Activated T-cell treated with anti-CD3 and anti-CD28 coated beads for 48 hours (primary cell): ENCODE measurements around the gene ZMYM2.
"Not testable (repeated sequence)": the region's sequence is repeated elsewhere in the genome, so short reads cannot be mapped to it uniquely, and the experiment has no call there.

Source experiments
- DNase-seq: peaks from one replicate; pipeline ENCODE4 v3.0.0-alpha.2; 2020; ENCODE audit warnings: low read depth

The ZMYM2 gene

DNA sequence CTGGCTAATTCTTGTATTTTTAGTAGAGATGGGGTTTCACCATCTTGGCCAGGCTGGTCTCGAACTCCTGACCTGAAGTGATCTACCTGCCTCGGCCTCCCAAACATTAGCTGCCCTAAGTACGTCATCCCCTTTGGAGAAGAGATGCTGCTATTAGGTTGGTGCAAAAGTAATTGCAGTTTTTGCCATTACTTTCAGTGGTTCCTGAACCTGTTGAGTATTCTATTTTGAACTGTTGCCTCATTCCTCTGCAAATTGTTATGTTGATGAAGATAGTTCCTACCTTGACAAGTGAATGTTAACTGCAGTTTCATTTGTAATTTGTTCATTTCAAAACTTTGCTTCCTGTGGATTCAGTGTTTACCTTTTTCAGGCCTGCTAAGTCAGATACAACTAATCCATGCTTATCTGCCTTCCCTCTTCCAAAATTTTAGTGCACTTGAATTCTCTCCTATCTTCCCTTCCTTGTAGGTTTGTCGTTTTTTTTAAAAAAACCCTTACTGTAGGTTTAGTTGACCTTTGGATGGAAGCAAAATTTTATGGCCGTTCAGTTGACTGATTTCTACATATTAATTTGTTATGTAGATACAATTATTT, 24.0 kb downstream of the ZMYM2 start:
- DNase-seq: no peak

DNA sequence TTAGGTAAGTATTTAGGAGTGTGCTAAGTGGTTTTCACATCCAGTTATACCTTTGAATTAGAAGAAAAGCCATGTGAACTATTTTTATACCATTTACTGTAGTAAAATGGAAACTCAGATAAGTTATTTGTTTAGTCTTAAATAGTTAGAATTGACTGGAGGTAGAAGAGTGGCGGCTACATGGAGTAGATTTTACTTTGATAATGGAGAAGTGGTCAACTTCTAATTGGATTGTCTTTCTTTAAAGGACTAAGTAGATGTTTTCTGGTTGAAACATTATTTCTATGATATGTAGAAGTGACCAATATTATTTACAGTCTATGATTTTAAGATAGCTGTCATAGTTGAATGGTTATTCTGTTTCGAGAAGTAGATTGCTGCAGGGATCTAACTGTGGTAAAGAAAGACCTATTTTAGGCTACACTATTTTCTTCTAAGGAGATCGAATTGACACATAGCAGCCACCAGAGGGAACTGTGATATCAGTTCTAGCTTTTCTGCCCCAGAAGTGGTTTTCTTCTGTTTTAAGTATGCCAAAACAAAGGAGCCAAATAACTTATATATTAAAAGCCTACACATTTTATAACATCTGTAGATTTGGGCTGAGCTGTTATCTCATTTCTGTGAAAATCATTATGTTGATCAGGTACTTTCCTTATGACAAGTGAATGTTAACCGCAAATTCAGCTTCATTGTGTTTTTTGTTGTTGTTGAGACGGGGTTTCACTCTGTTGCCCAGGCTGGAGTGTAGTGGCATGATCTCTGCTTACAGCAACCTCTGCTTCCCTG, 26.1 kb downstream of the ZMYM2 start:
- no peak for DNase-seq

DNA sequence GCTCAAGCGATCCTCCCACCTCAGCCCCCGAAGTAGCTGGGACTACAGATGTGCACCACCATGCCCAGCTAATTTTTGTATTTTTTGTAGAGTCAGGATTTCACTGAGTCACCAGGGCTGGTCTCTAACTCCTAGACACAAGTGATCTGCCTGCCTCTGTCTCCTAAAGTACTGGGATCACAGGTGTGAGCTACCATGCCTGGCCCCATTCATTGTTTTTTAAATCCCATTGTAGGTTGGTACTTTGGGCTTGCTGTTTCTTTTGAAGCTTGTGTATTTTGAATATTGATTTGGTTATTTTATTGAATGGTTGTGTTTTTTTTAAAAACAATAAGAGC, 26.7 kb downstream of the ZMYM2 start:
- DNase-seq: no peak

DNA sequence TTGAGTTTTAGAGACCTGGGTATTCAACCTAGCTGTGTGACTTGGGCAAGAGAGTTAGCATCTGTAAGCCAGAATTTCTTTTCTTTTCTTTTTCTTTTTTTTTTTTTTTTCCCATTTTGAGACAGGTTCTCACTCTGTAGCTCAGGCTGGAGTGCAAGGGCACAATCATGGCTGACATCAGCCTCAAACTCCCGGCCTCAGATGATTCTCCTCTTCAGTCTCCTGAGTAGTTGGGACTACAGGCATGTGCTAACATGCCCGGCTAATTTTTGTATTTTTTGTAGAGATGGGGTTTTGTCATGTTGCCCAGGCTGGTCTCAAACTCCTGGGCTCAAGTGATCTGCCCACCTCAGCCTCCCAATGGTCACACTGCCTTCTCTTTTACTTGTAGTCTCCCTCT, 33.0 kb downstream of the ZMYM2 start:
- DNase-seq: no peak

DNA sequence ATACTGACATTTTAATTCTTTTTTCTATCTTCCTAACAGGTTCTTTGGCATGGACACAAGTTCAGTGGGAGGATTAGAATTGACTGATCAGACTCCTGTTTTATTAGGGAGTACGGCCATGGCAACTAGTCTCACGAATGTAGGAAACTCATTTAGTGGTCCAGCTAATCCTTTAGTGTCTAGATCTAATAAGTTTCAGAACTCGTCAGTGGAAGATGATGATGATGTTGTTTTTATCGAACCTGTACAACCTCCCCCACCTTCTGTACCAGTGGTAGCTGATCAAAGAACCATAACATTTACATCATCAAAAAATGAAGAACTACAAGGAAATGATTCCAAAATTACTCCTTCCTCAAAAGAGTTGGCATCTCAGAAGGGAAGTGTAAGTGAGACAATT, 34.5 kb downstream of the ZMYM2 start:
- no peak for DNase-seq

DNA sequence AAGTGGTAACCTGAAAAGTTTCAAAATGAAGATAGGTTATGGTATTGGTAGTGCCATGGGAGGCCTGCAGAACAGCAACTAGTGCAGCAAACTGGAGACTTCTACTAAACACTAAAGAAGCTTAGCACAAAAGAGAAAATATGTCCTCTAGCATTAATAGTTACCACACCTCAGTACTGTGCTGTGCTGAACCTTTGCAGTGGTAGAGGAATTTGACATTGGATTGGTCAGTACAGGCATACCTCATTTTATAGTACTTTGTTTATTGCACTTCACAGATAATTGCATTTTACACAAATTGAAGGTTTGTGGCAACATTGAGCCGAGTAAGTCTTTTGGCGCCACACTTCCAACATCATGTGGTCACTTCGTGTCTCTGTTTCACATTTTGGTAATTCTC, 40.4 kb downstream of the ZMYM2 start:
- DNase-seq: no peak

DNA sequence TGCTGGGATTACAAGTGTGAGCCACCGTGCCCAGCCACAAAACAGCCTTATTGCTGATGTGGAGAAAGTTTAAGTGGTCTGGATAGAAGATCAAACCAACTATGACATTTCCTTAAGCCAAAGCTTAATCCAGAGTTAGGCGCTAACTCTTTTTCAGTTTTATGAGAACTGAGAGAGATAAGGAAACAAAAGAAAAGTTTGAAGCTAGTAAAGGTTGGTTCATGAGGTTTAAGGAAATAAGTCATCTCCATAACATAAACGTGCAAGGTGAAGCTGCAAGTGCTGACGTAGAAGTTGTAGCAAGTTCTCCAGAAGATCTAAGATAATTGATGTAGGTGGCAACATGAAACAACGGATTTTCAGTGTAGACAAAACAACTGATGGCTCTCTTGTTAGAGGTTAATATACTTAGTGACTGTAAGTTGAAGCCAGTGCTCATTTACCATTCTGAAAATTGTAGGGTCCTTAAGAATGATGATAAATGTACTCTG, 41.6 kb downstream of the ZMYM2 start:
- DNase-seq: no peak

DNA sequence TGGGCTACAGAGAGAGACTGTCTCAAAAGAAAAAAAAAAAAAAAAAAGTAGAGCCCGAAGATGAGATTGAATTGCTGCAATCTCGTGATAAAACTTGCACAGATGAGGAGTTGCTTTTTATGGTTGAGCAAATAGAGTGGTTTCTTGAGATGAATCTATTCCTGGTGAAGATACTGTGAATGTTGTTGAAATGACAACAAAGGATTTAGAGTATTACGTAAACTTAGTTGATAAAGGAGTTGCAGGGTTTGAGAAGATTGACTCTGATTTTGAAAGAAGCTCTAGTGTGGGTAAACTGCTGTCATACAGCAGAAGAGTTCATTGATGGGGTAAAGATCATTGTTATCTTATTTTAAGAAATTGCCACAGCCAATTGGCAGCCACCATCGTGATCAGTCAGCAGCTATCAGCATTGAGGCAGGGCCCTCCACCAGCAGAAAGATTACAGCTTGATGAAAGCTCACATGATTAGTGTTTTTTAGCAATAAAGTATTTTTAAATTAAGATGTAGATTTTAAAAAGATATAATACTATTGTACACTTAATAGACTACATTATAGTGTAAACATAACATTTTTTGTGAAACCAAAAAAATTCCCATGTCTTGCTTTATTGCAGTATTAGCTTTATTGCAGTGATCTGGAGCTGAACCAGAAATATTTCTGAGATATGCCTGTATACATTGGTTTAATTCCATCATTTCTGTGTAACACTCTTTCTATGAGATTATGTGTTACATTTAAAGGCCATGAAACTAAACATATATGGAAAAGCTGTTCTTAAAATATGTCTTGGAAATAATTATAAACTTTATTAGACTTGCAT, 43.1 kb downstream of the ZMYM2 start:
- no peak for DNase-seq

DNA sequence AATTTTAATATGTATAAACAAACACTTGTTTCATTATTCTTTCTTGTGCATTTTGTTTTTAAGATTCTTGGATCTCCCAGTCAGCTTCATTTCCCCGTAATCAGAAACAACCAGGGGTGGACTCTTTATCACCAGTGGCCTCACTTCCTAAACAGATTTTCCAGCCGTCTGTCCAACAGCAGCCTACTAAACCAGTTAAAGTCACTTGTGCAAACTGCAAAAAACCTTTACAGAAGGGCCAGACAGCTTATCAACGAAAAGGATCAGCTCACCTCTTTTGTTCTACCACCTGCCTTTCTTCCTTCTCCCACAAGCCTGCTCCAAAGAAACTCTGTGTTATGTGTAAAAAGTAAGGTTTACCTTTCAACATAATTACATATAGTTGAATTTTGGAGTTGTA, 44.3 kb downstream of the ZMYM2 start:
- no peak for DNase-seq

DNA sequence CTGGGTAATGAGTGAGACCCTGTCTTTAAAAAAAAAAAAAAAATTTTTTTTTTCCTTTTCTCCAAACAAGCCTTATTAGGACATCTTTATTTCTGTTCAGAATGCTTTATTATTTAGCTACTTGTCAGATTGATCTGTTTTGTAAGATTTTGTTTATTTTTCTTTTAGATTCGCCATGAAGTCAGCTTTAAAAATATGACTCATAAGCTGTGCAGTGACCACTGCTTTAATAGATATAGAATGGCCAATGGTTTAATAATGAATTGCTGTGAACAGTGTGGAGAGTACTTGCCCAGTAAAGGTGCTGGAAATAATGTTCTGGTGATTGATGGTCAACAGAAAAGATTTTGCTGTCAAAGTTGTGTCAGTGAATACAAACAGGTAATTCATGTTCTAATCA, 47.7 kb downstream of the ZMYM2 start:
- no peak for DNase-seq

DNA sequence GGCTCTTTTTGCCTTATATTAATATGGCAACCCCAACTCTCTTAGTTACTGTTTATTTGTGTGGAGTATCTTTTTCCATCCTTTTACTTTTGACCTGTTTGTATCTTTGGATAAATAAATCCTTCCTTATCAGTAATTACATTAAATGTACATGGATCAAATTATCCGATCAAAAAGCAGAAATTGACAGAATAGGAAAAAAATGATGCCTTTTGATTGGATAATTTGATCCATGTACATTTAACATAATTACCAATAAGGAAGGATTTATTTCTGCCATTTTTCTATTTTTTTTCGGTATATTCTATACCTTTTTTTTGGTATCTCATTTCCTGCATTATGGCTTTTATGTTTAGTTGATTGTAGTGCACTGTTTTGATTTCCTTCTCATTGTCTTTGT, 57.2 kb downstream of the ZMYM2 start:
- no peak for DNase-seq

DNA sequence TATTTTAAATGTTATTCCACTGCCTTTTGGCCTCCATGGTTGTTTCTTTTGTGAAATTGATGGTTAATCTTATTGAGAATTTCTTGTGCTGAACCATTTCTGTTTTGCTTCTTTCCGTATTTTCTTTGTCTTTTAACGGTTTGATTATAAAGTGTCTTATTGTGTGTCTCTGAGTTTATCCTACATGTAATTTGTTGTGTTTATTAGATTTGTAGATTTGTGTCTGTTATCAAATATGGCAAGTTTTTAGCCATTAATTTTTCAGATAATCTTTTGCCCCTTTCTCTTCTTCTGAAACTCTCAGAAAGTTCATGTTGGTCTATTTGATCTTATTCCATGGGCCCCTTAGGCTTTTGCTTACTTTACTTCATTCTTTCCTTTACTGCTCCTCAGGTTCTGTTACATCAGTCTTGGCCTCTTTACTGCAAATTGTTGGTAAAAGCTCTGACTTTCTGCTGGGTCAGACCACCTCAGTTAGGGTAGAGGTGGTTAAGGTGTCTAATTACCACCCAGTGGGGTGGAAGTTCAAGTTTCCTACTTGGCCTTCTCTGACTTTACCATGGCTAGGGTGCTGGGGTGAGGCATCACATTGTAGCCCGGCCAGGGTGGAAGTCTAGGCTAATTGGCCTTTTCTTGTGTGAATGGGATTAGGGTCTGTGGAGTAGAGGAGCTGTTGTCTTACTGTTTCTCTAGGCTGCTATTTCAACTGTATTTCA, 58.3 kb downstream of the ZMYM2 start:
- DNase-seq: no peak

DNA sequence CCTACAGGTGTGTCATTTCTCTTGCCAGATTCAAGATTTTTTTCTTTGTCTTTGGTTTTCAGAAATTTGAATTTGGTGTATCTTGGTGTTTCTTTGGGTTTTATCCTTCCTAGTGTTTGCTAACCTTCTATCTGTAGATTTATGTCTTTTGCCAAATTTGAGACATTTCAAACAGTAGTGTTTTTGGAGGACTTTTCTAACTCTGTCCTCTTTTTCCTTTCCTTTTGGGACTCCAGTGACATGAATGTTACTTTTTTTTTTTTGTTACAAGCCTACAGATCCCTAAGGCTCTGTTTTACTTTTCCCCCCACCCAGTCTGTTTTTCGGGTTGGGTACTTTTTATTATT, 58.8 kb downstream of the ZMYM2 start:
- no peak for DNase-seq

DNA sequence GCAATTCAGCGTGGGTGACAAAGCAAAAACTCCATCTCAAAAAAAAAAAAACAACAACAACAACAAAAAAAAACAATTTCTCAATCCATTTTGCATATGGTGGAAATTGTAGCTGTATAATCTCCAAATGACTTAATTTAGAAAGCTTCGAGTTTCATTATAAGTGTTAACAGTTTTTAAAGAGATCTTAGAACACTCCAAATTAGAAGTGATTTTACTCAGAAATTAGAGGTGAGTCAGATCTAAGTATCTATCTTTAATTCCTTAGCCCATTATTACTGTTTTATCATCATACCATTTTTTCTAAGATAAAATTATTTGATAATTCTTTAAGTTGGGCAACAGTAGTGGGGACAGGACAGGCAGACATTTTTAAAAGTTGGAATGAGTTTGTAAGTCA, 60.5 kb downstream of the ZMYM2 start:
- DNase-seq: no peak

DNA sequence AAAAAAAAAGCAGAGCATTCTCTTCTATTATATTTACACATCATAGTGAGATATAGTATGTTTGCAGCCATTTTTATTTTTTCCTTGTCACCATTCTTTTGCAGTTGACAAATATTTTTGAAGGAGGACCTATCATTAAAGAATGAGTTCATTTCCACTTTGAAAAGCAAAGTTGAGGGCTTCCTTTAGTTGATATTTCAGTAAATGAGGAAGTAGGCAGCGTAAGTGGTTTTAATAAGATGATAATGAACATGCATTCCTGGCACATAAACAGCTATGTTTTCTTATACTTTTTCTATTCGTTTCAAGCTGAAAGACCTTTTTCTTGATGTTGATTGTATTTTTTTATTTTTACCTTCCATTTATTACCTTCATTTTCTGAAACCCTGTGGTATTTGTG, 66.2 kb downstream of the ZMYM2 start:
- no peak for DNase-seq

DNA sequence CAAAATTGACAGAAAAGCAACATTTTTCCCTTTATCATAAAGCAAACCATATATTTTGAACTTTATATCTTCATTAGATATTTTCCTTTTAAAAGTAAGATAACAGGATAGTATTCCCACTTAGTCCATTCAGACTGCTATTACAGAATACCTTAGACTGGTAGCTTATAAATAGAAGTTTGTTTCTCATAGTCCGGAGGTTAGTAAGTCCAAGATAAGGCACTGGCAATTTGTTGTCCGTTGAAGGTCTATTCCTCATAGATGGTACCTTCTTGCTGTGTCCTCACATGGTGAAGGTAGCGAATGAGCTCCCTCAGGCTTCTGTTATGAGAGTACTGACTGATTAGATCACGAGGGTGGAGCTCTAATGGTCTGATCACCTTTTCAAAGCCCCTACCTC, 70.4 kb downstream of the ZMYM2 start:
- no peak for DNase-seq

DNA sequence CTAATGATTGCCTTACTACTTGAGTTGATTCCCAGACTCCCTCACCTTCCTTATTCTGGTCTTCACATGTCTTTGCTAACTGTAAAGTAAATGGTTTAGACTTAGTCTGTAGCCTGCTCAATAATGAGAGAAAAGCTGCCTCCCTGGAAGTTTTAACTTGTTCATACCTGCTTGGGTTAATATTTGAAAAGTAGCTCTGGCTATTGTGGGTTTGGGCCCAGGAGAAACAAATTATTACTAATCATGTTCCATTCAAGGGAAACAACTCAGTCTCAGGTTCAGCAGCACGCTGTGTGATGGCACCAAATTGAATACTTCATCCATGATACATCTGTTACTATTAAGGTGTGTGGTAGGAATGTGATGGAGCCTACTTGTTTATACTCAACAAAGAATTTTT, 75.0 kb downstream of the ZMYM2 start:
- DNase-seq: no peak

DNA sequence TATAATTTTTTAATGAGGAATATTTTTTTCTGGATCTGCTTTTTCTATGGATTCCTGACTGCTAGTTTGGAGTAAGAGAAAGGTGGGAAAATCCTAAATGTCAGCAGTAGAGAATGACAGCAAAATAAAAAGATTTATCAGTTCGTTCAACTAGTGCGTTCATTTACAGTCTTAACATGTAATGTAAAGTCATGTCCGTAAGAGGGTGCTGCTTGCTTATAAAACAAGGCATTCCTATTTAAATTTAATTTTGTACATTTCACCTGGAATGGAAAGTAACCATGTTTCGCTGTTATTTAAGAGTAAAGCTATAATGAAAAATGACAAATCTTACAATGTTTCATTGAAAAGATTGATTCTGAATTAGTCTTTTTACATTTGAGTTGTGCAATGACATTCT, 76.6 kb downstream of the ZMYM2 start:
- DNase-seq: no peak

DNA sequence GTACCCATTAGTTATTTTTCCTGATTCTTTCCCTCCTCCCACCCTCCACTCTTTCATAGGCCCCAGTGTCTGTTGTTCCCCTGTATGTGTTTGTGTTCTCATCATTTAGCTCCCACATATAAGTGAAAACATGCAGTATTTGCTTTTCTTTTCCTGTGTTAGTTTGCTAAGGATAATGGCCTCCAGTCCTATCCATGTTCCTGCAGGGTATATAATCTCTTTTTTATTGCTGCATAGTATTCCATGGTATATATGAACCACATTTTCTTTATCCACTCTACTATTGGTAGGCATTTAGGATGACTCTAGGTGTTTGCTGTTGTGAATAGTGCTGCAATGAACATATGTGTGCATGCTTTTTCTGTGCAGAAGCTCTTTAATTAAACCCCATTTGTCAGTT, 79.4 kb downstream of the ZMYM2 start:
- DNase-seq: no peak

DNA sequence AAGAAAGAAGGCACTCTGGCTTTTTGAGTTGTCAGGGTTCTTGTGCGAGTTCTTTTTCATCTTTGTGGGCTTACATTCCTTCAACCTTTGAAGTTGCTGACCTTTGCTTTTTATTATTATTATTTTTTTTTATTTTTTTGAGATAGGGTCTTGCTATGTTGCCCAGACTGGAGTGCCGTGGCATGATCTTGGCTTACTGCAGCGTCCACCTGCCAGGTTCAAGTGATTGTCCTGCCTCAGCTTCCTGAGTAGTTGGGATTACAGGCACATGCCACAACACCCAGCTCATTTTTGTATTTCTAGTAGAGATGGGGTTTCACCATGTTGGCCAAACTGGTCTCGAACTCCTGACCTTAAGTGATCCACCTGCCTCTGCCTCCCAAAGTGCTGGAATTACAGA, 84.1 kb downstream of the ZMYM2 start:
- DNase-seq: not testable (repeated sequence)

DNA sequence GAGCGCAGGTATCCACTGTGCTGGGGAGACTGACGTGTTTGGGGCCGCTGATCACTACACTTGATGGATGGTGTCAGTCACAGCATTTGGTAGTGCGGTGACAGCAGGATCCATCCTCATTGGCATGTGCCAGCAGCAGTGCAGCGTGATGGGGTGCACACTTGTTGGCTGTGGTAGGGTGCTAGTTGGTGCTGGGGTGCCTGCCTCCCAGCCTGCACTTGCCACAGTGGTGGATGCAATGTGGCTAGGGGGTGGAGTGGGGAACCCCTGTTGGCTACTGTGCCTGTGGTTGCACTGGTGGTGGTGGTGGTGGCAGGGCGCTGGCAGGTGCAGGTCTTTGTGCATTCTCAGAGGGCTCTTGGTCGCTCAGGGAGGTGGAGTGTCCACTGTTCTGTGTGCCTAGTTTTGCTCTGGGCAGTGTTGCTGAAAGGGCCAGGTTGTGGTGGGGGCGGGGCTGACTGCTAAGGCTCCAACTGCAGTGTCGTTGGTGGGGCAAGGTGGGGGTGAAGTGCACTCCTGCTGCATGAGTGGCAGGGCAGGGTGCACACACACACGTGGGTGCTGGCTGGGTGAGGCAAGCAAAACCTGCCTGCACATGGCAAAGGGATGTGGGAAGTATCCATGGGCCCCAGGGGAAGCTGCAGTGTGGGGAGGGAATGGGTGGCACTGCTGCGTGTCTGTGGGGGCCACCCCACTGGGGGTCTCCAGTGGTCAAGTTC, 84.8 kb downstream of the ZMYM2 start:
- no peak for DNase-seq

DNA sequence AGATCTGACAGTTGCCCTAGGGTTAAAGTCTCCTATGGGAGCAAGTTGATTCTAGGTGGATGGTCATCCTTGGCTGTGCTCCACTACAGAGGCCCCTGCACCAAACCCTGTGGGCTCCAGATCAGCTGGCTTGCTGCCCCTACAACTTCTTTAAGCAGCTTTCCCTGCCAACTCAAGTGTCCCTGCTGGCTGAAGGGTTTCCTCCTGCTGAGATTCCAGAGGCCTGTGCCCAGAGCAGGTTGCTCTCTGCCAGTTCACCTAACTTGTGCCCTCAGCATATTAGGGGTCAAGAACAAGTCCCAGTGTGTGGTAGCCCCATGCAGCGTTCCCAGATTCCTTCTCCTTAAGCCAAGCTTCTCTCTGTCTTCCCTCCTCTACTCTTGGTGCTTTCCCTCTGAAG, 85.6 kb downstream of the ZMYM2 start:
- DNase-seq: no peak
